Measurements from ENCODE around the gene GNAO1.

GNAO1 gene

DNA sequence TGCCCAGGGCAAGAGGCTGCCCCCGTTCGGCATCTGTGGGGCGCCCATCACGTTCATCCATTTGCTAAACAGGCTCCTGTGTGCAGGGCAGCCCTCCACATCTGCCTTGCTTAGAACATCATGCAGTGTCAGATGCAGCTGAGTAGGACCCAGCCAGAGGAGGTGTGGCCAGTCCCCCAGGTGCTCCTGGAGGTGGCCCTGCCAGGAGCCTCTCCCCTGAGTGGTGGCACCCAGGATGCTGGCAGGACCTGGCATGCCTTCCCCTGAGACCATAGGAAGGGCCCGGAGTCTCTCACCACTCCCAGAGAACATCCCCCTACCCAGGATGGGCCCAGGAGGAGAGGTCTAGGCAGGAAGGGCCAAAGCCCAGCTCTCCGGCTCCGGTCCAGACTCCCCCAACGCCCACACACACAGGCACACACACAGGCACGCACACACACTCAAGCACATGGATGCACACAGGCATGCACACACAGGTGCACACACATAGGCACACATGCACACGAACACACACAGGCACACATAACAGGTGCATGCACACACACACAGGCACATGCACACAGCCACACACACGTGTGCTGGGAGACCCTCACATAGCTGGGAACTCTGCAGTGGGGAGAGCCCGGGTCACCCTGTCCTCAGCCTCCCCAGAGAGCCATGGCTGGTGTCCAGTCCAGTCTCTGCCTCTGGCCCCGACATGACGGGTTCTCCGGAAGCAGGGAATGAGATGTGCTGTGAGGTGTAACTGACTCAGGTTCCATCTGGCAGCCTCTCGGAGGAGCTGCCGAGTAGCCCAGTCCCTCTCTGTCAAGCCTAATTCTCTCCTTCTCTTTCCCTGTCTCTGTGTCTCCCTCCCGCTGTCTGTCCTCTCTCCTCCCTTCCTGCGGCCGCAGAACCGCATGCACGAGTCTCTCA, 159.5 kb downstream of the GNAO1 start:
- DNase-seq (ENCODE audit: low read depth) = no peak

- DNase-seq (ENCODE audit: low read depth) = no peak
Observed at GRCh38 chr16:56351481-56351880, 160.2 kb downstream of the GNAO1 start.

- DNase-seq (ENCODE audit: low read depth) = no peak
Observed at GRCh38 chr16:56352351-56353053, 161.2 kb downstream of the GNAO1 start.

GRCh38 chr16:56353054-56353921, 162.0 kb downstream of the GNAO1 start:
- DNase-seq (ENCODE audit: low read depth) = no peak

DNA sequence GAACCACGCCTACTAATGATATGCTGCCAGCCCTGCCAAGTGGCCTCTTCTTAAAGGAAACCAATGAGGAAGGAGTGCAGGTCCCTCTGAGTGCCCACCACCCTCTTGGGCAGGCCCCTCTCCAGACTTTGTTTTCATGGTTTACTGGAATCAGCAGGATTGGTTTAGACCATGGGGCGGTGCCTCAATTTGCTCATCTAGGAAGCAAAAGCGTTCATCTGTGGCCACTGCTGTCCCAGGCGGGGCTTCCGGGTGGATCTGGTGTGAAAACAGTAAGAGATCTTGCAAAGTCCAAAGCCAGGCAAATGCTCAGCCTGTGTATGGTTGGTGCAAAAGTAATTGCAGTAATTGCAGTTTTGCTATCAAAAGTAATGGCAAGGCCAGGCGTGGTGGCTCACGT, 162.7 kb downstream of the GNAO1 start:
- no peak for DNase-seq (ENCODE audit: low read depth)

DNA sequence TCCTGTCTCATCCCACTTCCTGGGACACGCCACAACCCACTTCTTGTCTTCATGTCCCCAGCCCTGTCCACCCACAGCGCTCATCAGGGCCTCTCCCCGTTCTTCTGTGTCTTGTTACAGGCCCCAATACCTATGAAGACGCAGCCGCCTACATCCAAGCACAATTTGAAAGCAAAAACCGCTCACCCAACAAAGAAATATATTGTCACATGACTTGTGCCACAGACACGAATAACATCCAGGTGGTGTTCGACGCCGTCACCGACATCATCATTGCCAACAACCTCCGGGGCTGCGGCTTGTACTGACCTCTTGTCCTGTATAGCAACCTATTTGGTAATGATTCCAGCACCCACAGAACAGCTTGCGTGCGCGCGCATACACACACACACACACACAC, 163.5 kb downstream of the GNAO1 start:
- no peak for DNase-seq (ENCODE audit: low read depth)

GRCh38 chr16:56355221-56355620, 163.9 kb downstream of the GNAO1 start:
- DNase-seq (ENCODE audit: low read depth) = no peak

DNA sequence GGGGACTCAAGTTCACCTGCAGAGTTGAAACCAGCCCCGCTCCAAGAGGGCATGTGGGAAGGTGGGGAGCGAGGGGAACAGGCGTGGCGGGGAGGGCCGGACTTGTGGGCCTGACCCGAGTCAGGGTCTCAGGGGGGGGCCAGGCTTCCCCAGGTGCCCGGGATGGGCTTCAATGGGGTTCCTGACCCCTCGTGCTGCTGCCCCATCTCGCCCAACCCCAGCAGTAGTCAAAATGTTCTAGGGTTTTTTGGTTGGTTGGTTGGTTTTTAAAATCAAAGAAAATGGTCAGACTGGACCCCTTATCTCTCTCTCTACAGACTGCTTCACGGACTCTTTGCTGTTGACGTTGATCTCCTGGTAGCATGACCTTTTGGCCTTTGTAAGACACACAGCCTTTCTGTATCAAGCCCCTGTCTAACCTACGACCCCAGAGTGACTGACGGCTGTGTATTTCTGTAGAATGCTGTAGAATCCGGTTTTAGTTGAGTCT, 164.5 kb downstream of the GNAO1 start:
- DNase-seq (ENCODE audit: low read depth) = no peak

DNA sequence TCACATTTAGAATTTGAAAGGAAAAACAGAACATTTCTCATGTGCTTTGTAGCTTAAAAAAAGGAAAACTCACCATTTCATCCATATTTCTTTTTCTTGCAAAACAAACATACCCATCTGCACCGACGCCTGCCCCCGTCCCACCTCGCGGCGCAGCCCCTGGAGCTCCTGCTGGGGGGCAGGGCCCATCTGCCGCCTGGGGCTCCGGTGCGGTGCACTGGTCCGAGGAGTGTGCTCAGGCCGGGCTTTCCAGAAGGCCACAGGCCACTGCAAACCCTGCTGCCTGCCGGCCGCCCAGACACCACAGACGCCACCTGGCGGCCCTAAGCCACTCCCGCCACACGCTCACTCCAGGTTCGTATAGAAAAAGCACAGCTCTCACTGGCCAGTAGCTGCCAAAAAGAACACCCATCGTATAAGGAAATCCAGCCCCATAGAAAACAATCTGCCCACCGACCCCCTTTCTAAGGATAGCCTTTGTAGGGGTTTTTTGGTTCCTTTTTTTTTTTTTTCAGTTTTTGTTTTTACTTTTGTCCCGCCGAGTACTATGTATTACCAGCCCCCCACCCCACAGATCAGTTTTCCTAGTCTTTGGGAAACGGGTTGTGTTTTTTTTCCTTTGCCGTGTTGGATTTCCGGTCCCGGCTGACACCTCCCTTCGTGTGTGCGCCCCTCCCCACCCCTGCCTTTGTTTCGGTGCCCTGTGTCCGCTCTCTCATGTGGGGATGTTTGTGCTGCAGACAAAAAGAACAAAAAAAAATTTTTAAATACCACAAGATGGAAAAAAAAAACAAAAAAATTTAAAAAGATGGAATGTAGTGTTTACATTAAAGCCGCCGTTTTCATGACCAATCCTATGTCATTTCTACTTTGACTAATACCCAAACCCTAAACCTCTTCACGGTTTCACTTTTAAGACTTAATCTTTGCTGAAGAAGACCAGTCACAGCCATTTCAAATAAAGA, 165.3 kb downstream of the GNAO1 start:
- DNase-seq (ENCODE audit: low read depth) = peak; percentile 59

GRCh38 chr16:56357241-56357764, 166.0 kb downstream of the GNAO1 start:
- DNase-seq (ENCODE audit: low read depth) = no peak

DNA sequence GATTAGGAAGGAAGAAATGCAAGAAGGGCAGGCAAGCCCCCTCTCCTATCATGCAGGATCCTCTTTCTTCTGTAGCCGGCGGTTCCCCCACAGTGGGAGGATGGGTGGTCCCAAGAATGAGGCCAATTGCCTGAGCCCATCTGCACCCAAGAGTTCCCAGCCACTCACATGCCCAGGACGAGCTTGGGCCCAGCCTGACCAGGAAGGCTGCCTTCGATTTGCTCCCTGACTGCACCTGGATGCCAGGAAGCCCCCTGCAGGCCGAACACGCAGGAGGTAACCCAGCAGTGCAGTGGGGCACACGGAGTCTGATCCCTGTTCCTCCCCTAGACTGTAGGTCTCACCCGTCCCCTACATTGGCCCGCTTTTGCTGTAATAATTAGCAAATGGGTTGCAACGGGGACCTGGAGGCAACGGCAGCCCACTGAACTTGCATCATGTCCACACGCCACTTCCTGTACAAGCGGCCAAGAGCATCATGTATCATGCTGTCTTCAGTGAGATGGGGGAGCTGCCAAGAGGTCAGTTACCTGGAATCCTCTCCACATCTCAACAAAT, 166.6 kb downstream of the GNAO1 start:
- DNase-seq (ENCODE audit: low read depth) = no peak

- no peak for DNase-seq (ENCODE audit: low read depth)
Observed at GRCh38 chr16:56360117-56361008, 169.1 kb downstream of the GNAO1 start.

- DNase-seq (ENCODE audit: low read depth) = no peak
Observed at GRCh38 chr16:56362057-56362655, 170.9 kb downstream of the GNAO1 start.

- DNase-seq (ENCODE audit: low read depth) = no peak
Observed at GRCh38 chr16:56362706-56363105, 171.4 kb downstream of the GNAO1 start.

DNA sequence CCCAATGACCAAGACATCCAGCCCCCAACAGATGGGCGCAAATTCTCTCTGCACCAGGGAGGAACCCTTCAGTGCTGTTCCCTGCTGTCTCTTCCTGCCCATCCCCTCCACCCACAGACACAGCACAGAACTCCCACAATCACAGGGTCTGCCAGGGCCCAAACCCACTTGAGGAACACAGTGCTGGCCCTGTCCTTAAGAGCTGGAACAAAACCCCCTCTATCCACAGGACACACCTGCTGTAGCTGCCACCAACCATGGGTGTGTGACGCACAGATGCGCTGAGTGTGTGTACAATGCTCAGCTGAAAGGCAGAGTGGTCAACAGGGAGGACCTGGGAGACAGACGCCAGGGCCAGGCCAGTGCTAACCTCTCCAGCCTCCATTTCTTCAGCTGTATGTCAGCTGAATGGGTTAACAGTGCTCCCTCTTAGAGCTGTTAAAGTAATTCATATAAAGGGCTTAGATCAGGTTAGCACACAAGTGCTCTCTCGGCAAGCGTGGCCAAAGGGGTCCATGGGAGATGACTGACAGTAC, 172.0 kb downstream of the GNAO1 start:
- DNase-seq (ENCODE audit: low read depth) = no peak

DNA sequence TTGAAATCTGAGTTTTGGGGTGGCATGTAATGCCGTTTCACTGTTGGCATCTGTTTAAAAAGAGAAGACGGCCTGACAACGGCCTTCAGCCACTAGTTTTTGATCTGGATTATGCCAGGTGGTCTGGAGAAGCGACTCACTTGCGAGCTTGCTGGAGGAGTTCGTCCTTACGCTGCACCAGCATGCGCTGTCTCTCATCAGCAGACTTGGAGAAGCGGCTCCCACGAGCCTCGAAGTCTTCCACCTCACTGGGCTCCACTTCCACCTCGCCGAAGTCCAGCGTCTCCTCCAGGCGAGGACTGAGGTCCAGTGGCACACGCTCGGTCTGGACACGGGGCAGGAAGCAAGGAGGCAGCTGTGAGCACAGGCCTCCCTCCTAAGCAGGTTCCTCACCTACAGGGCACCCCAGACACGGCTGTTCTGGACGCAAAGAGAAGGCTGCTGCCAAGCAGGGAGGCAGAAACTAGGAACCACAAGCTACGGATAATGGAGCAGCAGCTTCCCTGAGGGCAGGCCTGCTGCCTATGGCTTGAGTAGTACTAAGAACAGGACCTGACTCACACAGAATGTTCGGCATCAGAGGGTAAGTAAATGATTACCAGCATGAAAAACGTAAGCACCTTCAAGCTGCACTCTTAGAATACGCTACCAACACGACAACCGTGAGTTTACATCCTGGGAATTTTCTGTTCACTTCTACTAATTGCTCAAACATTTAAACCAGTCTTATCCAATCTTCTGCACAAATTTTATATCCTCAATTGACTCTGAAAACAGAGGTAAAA, 172.7 kb downstream of the GNAO1 start:
- no peak for DNase-seq (ENCODE audit: low read depth)

DNA sequence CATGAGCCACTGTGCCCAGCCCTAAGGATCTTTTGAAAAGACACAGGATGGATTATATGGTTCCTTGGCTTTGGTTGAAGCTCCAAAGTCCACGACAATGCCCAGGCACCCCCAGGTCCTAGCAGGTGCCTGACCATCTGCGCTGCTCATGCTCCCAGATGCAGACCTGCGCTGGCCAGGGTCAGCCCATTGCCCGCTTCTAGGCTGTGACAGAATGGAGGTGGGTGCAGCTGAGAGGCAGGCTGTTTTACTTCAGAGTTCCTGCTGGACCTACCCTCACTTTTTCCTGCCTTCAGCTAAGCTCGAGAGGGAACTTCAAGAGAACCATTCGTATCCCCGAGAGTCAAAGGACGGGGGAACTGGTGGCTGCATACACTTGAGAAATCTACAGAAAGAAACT, 173.6 kb downstream of the GNAO1 start:
- no peak for DNase-seq (ENCODE audit: low read depth)

DNA sequence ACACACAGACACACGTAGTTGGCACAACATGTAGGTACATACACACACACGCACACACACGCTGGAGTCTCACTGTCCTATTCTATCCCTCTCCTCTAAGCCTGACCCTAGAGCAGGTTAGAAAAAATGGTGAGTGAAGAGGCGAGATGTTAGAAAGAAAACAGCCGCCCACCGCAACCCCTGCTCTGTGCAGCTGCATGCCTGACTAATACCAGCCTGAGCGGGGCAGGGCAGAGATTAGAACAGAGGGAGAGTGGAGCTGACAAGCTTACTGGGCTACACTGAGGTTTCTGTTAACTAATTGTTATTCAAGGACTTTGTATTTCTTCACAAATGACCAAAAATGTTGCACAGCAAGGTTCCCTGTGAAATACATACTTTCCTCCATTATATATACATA, 174.3 kb downstream of the GNAO1 start:
- DNase-seq (ENCODE audit: low read depth) = no peak

All from activated T-cell treated with anti-CD3 and anti-CD28 coated beads for 48 hours (primary cell).